Effector memory CD4-positive, alpha-beta T cell (primary cell): ENCODE results near the gene RNASE13.

Experiments used
- DNase-seq, 3 donors: peaks; one replicate each; pipeline ENCODE4 v3.0.0-alpha.2; 2020
- H3K27ac ChIP-seq: 2 replicates; pipeline ENCODE4 v1.7.0; 2013; ENCODE audit warnings: mild to moderate bottlenecking, low read length, moderate library complexity; ENCODE audit not compliant: insufficient read depth, poor library complexity, severe bottlenecking
- H3K27me3 ChIP-seq: replicated peaks from 2 replicates; pipeline ENCODE4 v1.7.0; 2013; ENCODE audit warnings: mild to moderate bottlenecking, low read length; ENCODE audit not compliant: insufficient read depth, control insufficient read depth, poor library complexity, severe bottlenecking
- H3K36me3 ChIP-seq: 2 replicates; pipeline ENCODE4 v1.7.0; 2013; ENCODE audit warnings: mild to moderate bottlenecking, low read length, moderate library complexity; ENCODE audit not compliant: control insufficient read depth, insufficient read depth
- H3K4me1 ChIP-seq: 2 replicates; pipeline ENCODE4 v1.7.0; 2013; ENCODE audit warnings: low read length, mild to moderate bottlenecking; ENCODE audit not compliant: control insufficient read depth, insufficient read depth, poor library complexity, severe bottlenecking
- H3K4me3 ChIP-seq: 2 replicates; pipeline ENCODE4 v1.7.0; 2013; ENCODE audit warnings: low read length, low read depth, mild to moderate bottlenecking; ENCODE audit not compliant: insufficient read depth, poor library complexity, severe bottlenecking
- H3K9me3 ChIP-seq: 2 replicates; pipeline ENCODE4 v1.7.0; 2013; ENCODE audit warnings: mild to moderate bottlenecking, low read length, moderate library complexity; ENCODE audit not compliant: control insufficient read depth

The RNASE13 gene

DNA sequence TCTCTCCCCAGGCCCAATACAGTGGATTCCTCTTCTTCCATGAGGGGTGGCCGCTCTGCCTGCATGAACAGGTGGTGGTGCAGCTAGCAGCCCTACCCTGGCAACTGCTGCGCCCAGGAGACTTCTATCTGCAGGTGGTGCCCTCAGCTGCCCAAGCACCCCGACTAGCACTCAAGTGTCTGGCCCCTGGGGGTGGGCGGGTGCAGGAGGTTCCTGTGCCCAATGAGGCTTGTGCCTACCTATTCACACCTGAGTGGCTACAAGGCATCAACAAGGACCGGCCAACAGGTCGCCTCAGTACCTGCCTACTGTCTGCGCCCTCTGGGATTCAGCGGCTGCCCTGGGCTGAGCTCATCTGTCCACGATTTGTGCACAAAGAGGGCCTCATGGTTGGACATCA is 39.3 kb upstream of the RNASE13 start:
- H3K4me3 ChIP-seq = no peak overlapping the region
- H3K36me3 ChIP-seq = no peaks in the 10 kb centered on the region

DNA sequence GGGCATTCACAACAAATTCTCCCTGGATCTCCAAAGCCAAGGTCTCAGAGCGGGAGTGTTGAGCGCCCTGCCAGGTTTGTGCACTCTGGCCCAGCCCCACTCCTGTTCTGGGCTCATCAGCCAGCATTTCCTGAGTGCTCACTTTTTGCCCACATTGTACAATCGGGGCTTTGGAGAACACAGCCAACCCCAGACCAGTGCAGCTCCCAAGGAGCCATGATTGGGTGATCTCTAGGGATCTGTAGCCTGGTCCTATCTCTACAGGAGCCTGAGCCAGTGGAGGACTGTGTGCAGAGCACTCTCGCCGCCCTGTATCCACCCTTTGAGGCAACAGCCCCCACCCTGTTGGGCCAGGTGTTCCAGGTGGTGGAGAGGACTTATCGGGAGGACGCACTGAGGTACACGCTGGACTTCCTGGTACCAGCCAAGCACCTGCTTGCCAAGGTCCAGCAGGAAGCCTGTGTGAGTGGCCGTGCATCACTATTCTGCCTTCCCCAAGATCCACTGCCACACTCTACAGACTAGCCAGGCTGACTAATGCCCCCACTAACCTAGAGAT is 38.3 kb upstream of the RNASE13 start:
- Histone ChIP-seq H3K4me1 (peaks cover 35% of the 10 kb centered on the region), H3K36me3 (no peaks in the 10 kb centered on the region), H3K4me3 (no peak overlapping the region), H3K27ac (no peak overlapping the region), H3K9me3 (no peaks in the 10 kb centered on the region), H3K27me3 (peaks cover 38% of the 10 kb centered on the region)
- DNase-seq = no peak

More for the DNA sequence above, 39.3 kb upstream of the RNASE13 start:
- Histone ChIP-seq H3K27me3 (peaks cover 29% of the 10 kb centered on the region), H3K4me1 (peaks cover 28% of the 10 kb centered on the region), H3K9me3 (no peaks in the 10 kb centered on the region), H3K27ac (no peak overlapping the region)
- no peak for DNase-seq

DNA sequence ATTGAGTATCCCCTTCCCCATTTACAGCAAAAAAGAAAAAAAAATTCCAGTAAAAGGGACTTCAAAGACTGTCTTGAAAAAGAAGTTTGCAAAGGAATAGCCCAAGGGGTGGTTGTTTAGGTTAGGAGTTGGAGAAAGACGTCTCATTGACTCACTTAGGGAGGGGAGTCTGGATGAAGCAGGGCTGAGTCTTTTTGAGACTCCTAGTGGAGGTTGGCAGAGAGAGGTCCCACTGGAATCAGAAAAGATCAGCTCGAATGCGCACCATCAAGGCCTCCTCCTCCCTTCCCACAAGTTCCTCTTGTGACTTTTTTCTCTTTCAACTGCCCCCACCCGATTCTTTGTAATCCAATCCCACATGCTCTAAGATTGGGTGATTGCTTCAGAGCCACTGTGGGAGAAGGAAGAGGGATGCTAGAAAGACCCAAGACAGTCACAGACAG is 37.4 kb upstream of the RNASE13 start:
- no peaks in the 10 kb centered on the region for H3K9me3 ChIP-seq
- no peak overlapping the region for H3K27ac ChIP-seq
- H3K36me3 ChIP-seq = no peaks in the 10 kb centered on the region
- peaks cover 35% of the 10 kb centered on the region for H3K4me1 ChIP-seq
- peaks cover 43% of the 10 kb centered on the region for H3K27me3 ChIP-seq
- peak overlapping the region; percentile 41 for H3K4me3 ChIP-seq
- no peak for DNase-seq

DNA sequence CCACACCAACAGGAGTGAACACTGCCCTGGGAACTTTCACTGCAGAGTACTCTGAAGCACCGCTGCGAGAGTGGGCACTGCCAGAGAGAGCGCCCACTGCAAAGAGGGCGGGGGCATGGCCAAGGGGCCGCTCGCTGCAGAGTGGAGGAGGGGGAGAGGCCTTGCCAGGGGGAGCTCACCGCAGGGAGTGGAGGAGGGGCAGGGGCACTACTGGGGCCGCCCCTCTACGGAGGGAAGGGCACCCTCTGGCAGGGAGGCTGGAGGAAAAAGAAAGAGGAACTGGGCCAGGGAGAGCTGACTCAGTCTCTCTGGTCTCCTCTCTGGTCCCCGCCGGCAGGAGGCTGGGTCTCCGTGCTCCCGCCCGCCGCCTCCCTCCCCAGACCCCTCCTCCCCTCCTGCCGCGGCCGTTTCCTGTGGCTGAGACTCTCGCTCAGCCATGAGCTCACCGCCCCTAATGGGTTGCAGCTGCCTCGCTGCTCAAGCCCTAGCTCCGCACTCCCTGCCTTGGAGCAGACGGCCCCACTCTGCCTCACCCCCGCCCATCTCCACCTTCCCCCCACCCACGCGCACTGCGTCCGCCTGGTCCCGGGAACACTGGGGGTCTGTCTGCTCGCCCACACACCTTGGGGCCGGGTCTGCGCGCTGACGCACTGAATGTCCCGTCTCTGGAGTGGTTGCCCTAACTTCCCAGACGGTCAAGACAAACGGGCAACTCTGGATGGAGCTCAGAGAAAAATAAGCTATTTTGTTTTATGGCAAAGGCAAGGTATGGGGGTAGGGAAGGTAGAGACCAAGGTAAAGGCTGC is 36.8 kb upstream of the RNASE13 start:
- DNase-seq = peak; percentile 27 to 41 (median 34)
- H3K27me3 ChIP-seq = peaks cover 44% of the 10 kb centered on the region
- peaks cover 35% of the 10 kb centered on the region for H3K4me1 ChIP-seq
- H3K4me3 ChIP-seq = peak overlapping the region; percentile 41
- no peak overlapping the region for H3K27ac ChIP-seq
- H3K36me3 ChIP-seq = no peaks in the 10 kb centered on the region
- H3K9me3 ChIP-seq = no peaks in the 10 kb centered on the region

DNA sequence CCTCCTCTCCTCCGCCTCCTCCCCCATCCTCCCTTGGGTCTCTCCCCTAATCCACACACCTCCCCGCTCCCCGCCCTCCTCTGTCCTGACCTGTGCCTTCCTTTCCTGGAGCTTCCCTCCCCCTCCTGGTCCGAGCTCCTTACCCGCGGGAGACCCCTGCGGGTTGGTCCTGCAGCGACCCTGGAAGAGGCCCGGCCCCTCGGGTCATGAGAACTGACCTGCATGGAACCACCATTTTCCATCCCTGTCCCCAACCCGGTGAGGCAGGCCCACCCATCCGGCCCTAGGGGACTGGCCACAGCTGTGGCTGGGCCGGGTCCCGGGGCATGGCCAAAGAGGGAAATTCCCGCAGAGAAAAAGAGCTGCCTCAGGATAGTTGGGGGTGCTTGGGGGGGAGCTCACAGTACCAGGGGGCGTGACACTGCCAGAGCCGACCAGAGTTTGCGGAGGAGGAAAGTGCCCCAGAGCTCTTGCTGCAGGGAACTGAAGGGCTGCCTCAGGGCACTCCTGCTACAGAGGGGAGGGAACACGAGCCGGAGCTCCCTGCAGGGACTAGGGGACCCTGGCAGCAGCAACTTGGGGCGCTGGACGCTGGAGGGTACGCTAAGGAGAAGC is 36.1 kb upstream of the RNASE13 start:
- H3K4me1 ChIP-seq = peaks cover 35% of the 10 kb centered on the region
- peaks cover 44% of the 10 kb centered on the region for H3K27me3 ChIP-seq
- no peaks in the 10 kb centered on the region for H3K9me3 ChIP-seq
- no peak for DNase-seq
- peak overlapping the region; percentile 41 for H3K4me3 ChIP-seq
- H3K27ac ChIP-seq = no peak overlapping the region
- no peaks in the 10 kb centered on the region for H3K36me3 ChIP-seq

DNA sequence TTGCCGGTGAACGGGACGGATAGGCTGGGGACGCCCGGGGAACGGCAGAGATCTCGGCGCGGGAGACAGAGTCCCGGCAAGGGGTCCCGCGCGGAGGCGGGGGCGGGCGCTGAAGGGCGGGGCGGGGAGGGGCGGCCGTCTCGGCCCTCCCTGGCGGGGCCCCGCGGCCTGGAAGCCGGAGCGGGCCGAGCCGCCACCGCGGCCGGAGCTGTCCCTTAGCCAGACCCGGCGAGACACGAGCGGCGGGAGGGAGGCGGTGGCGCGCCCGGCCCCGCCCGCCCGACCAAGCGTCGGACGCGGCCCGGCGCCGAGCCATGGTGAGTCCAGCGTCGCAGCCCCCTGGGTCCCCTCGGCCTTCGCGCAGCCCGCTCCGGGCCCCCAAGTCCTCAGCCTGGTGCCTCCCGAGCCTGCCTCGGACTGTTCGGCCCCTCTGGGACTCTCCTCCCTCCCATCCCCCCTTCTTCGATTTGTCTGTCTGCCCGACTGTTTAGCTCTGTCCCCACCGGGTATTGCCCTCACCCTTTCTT is 35.5 kb upstream of the RNASE13 start, which contains the start of gene ARHGEF40:
Gene ARHGEF40, plus strand, starts transcription at position 222 of the 527 bp plus-strand sequence. Its CDS starts 93 bp downstream, at position 315.
- H3K4me3 ChIP-seq = peak within 1 kb of the TSS; percentile 48
- H3K9me3 ChIP-seq = no peaks in the 10 kb centered on the region
- H3K27ac ChIP-seq = no peak within 1 kb of the TSS
- peaks cover 44% of the 10 kb centered on the region for H3K27me3 ChIP-seq
- H3K4me1 ChIP-seq = peaks cover 35% of the 10 kb centered on the region
- DNase-seq = peak in 1 of 3 donors; percentile 9
- no peaks in the 10 kb centered on the region for H3K36me3 ChIP-seq

DNA sequence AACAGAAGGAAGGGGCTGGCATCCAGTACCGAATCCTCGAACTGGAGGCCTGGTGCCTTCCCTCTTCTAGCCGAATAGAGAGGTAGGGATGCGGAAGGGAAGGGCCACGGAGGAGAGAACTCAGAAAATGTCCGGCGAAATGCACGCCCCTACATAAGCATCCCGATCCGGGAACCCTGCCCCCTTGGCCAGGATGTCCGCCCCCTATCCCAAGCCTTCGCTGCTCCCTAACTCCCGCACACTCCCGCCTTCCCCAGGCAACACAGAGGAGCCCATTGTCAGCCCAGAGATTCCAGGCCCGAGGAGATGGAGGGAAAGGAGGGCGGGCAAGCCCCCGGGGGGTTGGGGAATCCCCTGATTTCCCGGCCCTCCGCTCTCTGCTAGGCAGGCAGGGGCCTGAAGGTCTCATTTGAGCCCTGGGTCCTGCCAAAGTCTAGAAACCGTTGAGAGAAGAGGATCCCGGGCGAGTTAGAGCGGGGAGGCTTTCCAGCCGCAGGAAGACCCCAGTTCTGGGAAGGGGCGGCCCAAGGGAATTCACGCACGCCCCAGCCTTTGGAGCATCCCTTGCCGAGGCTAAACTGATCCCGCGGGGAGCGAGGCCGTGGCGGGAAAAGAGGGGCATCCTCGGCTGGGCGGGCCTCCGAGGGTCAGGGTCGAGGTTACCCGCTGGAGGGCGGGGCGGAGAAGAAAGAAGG is 34.9 kb upstream of the RNASE13 start:
- peak overlapping the region; percentile 48 for H3K4me3 ChIP-seq
- H3K9me3 ChIP-seq = no peaks in the 10 kb centered on the region
- DNase-seq = peak in 1 of 3 donors; percentile 20
- peaks cover 35% of the 10 kb centered on the region for H3K4me1 ChIP-seq
- peaks cover 47% of the 10 kb centered on the region for H3K27me3 ChIP-seq
- H3K27ac ChIP-seq = no peak overlapping the region
- no peaks in the 10 kb centered on the region for H3K36me3 ChIP-seq

DNA sequence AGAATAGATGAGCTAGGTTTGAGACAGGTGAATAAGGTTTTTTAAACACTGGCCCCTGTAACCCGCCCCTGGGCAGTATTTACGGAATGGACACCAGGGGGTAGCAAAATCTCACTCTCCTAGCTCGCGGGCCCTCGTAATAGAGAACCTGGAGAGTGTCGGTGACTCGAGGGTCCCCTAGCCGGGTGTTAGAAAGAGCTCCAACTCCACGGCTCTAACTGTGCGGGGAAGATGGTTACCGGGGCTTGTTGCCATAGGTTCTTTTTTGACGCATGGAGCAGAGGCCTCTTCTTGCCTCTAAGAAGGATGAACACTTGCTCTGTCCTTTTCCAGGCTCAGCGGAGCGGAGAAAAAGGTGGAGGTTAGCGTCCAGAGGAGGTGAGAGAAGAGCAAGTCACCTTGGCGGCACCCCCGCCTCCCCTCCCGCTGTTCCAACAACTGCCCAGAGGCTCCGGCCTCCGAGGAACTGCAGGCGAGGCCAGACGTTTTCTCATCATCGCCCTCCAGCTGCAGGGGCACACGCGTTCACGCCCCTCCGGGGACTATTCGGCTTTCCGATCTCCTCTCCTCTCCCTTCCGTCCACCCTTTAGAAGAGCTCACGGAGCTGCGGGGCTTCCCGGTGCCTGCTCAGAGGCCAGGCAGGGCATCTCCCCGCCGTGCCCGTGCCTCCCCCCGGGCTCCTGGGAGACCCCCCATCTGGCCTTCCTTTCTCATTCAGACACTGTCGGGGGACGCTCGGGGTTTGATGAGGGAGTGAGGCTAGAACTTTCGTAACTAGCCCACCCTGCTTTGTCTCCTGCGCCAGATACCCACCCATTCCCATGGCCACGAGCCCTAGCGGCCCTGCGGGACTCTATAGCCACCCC is 34.1 kb upstream of the RNASE13 start:
- peak; percentile 36 to 49 (median 41) for DNase-seq
- H3K9me3 ChIP-seq = no peaks in the 10 kb centered on the region
- H3K27me3 ChIP-seq = peaks cover 47% of the 10 kb centered on the region
- H3K36me3 ChIP-seq = no peaks in the 10 kb centered on the region
- no peak overlapping the region for H3K27ac ChIP-seq
- peaks cover 35% of the 10 kb centered on the region for H3K4me1 ChIP-seq
- peak overlapping the region; percentile 48 for H3K4me3 ChIP-seq
